OCI-LY3 (cell line): ENCODE data around the gene TP53.

ENCODE experiments used
- H2AFZ ChIP-seq: fragments of 200-600, 300-600 bp; shearing (Covaris generic); 2 replicates; pipeline ENCODE4 v1.6.0; 2014; ENCODE audit warnings: antibody characterized with exemption, low read depth, low read length
- H3K27ac ChIP-seq: fragments of 200-600, 300-600 bp; sonication (generic); 2 replicates; pipeline ENCODE4 v1.5.1; 2014; ENCODE audit warnings: mild to moderate bottlenecking, low read length, moderate library complexity, mixed read lengths
- H3K27me3 ChIP-seq: fragments of 200-600, 300-600 bp; sonication (generic); 2 replicates; pipeline ENCODE4 v1.6.1; 2014; ENCODE audit warnings: low read depth, low read length, mixed read lengths
- H3K36me3 ChIP-seq: fragments of 200-600, 300-600 bp; sonication (generic); replicated peaks from 2 replicates; pipeline ENCODE3; 2014; ENCODE audit warnings: low read depth, low read length, mixed read lengths
- H3K4me1 ChIP-seq: fragments of 300-600, 200-600 bp; sonication (generic); 2 replicates; pipeline ENCODE4 v1.6.1; 2014; ENCODE audit warnings: low read length, mixed read lengths
- H3K4me2 ChIP-seq: fragments of 200-600, 300-600 bp; sonication (generic); 2 replicates; pipeline ENCODE4 v1.6.1; 2014; ENCODE audit warnings: low read length, mixed read lengths
- H3K4me3 ChIP-seq: fragments of 300-600, 200-600 bp; sonication (generic); 2 replicates; pipeline ENCODE4 v1.5.1; 2014; ENCODE audit warnings: antibody characterized with exemption, mild to moderate bottlenecking, low read length, moderate library complexity
- H3K79me2 ChIP-seq: fragments of 300-600, 200-600 bp; shearing (Covaris generic); 2 replicates; pipeline ENCODE4 v1.6.1; 2014; ENCODE audit warnings: mild to moderate bottlenecking, low read length, mixed read lengths
- H3K9ac ChIP-seq: fragments of 300-600, 200-600 bp; shearing (Covaris generic); 2 replicates; pipeline ENCODE4 v1.6.0; 2014; ENCODE audit warnings: mild to moderate bottlenecking, low read length, moderate library complexity
- H3K9me3 ChIP-seq: fragments of 200-600, 300-600 bp; shearing (Covaris generic); 2 replicates; pipeline ENCODE4 v1.6.1; 2014; ENCODE audit warnings: low read length, mixed read lengths; ENCODE audit not compliant: insufficient read depth
- H4K20me1 ChIP-seq: fragments of 200-600, 300-600 bp; sonication (generic); 2 replicates; pipeline ENCODE4 v1.6.1; 2016; ENCODE audit warnings: low read length, mixed read lengths; ENCODE audit not compliant: insufficient read depth
- EZH2phosphoT487 ChIP-seq: fragments of 200-600 bp; shearing (Covaris generic); IDR thresholded peaks from 2 replicates; pipeline ENCODE4 v1.6.1; 2018; ENCODE audit warnings: antibody characterized with exemption, mixed run types, low read depth
- TF ChIP-seq, protein P1 (sequence below): fragments of 200-600, 300-600 bp; sonication (generic); IDR thresholded peaks from 2 replicates; pipeline ENCODE4 v1.5.1; 2014; ENCODE audit warnings: antibody characterized with exemption, low read length, low read depth

TP53 gene

DNA sequence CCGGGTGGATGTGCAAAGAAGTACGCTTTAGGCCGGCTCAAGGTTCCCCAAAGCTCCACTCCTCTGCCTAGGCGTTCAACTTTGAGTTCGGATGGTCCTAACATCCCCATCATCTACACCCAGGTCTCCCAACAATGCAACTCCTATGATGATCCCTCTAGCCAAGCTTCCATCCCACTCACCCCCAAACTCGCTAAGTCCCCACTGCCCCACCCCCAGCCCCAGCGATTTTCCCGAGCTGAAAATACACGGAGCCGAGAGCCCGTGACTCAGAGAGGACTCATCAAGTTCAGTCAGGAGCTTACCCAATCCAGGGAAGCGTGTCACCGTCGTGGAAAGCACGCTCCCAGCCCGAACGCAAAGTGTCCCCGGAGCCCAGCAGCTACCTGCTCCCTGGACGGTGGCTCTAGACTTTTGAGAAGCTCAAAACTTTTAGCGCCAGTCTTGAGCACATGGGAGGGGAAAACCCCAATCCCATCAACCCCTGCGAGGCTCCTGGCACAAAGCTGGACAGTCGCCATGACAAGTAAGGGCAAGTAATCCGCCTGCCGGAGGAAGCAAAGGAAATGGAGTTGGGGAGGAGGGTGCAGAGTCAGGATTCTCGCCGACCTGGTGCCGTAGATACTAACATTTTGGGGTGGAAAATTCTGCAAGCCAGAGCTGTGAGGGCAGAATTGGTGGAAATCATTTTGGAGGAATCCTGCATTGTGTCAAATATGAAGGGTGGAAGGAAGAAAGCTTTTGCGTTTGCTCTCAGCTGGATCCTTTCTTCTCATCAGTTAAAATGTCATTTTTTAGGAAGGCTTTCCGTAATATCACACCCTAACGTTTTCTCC is at the start of gene TP53:
TSS of gene TP53 (minus strand) at position 419 of the 836 bp plus-strand sequence. CDS start 10,896 bp downstream, outside the sequence.
- Histone ChIP-seq H3K27me3 (no peaks in the 10 kb centered on the region), H3K4me1 (peaks cover 17% of the 10 kb centered on the region), H4K20me1 (peaks cover 29% of the 10 kb centered on the region), H3K9me3 (no peaks in the 10 kb centered on the region), H3K9ac (peak within 1 kb of the TSS; percentile 100), H3K36me3 (peaks cover 25% of the 10 kb centered on the region), H3K4me3 (peak within 1 kb of the TSS; percentile 100), H3K4me2 (peak within 1 kb of the TSS; percentile 93), H2AFZ (peak within 1 kb of the TSS; percentile 88), H3K27ac (peak within 1 kb of the TSS; percentile 92), H3K79me2 (peaks cover 67% of the 10 kb centered on the region)
- TF ChIP-seq, protein P1, sequence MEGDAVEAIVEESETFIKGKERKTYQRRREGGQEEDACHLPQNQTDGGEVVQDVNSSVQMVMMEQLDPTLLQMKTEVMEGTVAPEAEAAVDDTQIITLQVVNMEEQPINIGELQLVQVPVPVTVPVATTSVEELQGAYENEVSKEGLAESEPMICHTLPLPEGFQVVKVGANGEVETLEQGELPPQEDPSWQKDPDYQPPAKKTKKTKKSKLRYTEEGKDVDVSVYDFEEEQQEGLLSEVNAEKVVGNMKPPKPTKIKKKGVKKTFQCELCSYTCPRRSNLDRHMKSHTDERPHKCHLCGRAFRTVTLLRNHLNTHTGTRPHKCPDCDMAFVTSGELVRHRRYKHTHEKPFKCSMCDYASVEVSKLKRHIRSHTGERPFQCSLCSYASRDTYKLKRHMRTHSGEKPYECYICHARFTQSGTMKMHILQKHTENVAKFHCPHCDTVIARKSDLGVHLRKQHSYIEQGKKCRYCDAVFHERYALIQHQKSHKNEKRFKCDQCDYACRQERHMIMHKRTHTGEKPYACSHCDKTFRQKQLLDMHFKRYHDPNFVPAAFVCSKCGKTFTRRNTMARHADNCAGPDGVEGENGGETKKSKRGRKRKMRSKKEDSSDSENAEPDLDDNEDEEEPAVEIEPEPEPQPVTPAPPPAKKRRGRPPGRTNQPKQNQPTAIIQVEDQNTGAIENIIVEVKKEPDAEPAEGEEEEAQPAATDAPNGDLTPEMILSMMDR, result no peak
- TF ChIP-seq EZH2phosphoT487, result no peak

DNA sequence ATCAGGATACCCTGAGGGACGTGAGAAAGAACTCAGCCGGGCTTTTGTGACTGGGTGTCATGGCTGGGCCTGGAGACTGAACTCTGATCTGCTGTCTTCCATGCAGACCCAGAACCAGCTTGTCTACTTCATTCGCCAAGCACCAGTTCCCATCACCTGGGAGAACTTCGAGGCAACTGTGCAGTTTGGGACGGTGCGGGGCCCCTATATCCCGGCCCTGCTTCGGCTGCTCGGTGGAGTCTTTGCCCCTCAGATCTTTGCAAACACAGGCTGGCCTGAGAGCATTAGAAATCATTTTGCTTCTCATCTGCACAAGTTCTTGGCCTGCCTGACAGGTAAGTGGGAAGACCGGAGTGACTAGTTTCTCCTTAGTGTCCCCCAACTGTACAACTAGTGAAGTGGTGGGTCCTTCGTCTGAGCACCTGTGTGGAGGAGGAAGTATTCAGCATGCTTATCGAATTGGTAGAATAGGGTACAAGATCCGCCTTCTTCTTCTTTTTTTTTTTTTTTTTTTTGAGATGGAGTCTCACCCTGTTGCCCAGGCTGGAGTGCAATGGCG is 45.8 kb upstream of the TP53 start:
- Histone ChIP-seq H3K9ac (no peak overlapping the region), H3K9me3 (no peaks in the 10 kb centered on the region), H3K27ac (no peak overlapping the region), H3K36me3 (no peaks in the 10 kb centered on the region), H3K79me2 (no peaks in the 10 kb centered on the region), H3K4me3 (no peak overlapping the region), H3K4me2 (no peak overlapping the region), H3K27me3 (no peaks in the 10 kb centered on the region), H3K4me1 (peaks cover 4% of the 10 kb centered on the region; the same call in 1 of the 2 replicates), H2AFZ (no peak overlapping the region), H4K20me1 (no peaks in the 10 kb centered on the region)
- no peak for TF ChIP-seq EZH2phosphoT487
- TF ChIP-seq, protein P1, result no peak

DNA sequence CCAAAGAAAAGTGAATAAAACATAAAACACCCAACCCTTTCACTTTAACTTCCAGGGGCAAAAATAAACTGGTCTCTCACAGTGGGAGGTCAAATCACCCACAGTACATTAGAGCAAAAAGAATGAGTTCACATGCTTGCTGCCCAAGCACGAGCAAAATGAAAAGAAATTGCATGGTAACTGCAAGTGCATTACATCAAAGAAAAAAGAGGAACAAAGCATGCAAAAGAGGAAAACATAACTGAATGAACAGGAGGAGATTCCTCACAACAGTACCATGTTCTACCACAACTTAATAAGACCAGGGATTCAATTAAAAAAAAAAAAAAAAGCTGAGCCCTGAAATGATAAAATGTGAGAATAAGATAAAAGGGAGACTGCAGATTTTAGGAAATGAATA is 42.5 kb upstream of the TP53 start:
- H3K4me3 ChIP-seq, result no peak overlapping the region
- H3K27me3 ChIP-seq, result no peaks in the 10 kb centered on the region
- peaks cover 4% of the 10 kb centered on the region; the same call in 1 of the 2 replicates for H3K4me1 ChIP-seq
- H3K4me2 ChIP-seq, result no peak overlapping the region
- no peak overlapping the region for H2AFZ ChIP-seq
- TF ChIP-seq, protein P1, result no peak
- TF ChIP-seq EZH2phosphoT487, result no peak
- no peaks in the 10 kb centered on the region for H3K79me2 ChIP-seq
- H4K20me1 ChIP-seq, result no peaks in the 10 kb centered on the region
- H3K36me3 ChIP-seq, result no peaks in the 10 kb centered on the region
- H3K27ac ChIP-seq, result no peak overlapping the region
- H3K9me3 ChIP-seq, result no peaks in the 10 kb centered on the region
- no peak overlapping the region for H3K9ac ChIP-seq

DNA sequence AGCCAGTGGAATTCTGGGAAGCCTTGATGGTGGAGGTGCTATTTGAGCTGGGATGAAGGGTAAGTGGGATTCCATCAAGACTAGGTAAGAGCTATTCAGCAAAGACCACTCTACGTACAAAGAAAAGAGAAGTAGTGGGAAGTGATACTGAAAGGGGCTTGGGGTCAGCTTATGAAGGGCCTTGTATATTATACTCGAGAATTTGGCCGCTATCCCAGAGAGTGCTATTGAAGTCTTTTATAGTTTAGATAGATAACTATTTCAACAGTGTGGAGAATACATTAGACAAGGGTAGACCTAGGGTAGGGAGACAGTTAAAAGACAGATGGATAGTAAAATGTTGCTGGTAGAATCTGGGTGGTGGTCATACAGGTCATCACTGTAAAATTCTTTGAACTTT is 40.6 kb upstream of the TP53 start:
- TF ChIP-seq, protein P1, result no peak
- no peak for TF ChIP-seq EZH2phosphoT487
- Histone ChIP-seq H3K27ac (no peak overlapping the region), H3K4me3 (no peak overlapping the region), H3K9me3 (no peaks in the 10 kb centered on the region), H3K4me1 (peaks cover 4% of the 10 kb centered on the region; the same call in 1 of the 2 replicates), H2AFZ (no peak overlapping the region), H4K20me1 (no peaks in the 10 kb centered on the region), H3K4me2 (no peak overlapping the region), H3K79me2 (no peaks in the 10 kb centered on the region), H3K27me3 (peaks cover 8% of the 10 kb centered on the region), H3K36me3 (no peaks in the 10 kb centered on the region), H3K9ac (no peak overlapping the region)
